IMR-90 (cell line): ENCODE measurements around the gene THRAP3. TPM values are rescaled to one million over a fixed set of nuclear protein-coding genes. Genes with fewer than 3 reads are reported as not detected.

ENCODE experiments used
- ATAC-seq: fragments of 200-7000 bp; cut with Tn5 transposase; 2 replicates; pipeline ENCODE4 v1.9.1; 2020; ENCODE audit warnings: low read depth, mild to moderate bottlenecking, moderate library complexity
- BruUV-seq: library from RNA; stranded (reverse); fragments of 400-500 nt; replicated peaks from 2 replicates; lab custom pipeline; 2021; lab: Mats Ljungman, UMichigan
- CTCF ChIA-PET: fragments of 300-600 bp; formaldehyde crosslinking; extraction: SDS; loops from one replicate; lab custom pipeline; 2021; ENCODE audit warnings: antibody characterized with exemption; lab: Yijun Ruan, JAX
- POLR2A ChIA-PET: fragments of 300-600 bp; sonication (Branson Sonifier 250); formaldehyde crosslinking; loops from one replicate; lab custom pipeline; 2022; ENCODE audit warnings: antibody characterized with exemption; ENCODE audit not compliant: unreplicated experiment; lab: Charles Lee
- DNase-seq: peaks from one replicate; pipeline ENCODE4 v3.0.0; 2013
- H2AFZ ChIP-seq: replicated peaks from 2 replicates; pipeline ENCODE3; 2013; ENCODE audit warnings: low read length, mild to moderate bottlenecking; ENCODE audit not compliant: poor library complexity
- H2AK5ac ChIP-seq: 2 replicates; pipeline ENCODE4 v1.6.1; 2013; ENCODE audit warnings: low read depth, low read length, inconsistent platforms
- H2AK9ac ChIP-seq: replicated peaks from 2 replicates; pipeline ENCODE3; 2013; ENCODE audit warnings: mild to moderate bottlenecking, low read depth, low read length, moderate library complexity; ENCODE audit not compliant: poor library complexity
- H2BK120ac ChIP-seq: 2 replicates; pipeline ENCODE4 v1.6.1; 2013; ENCODE audit warnings: low read depth, low read length, inconsistent platforms
- H2BK15ac ChIP-seq: 3 replicates; pipeline ENCODE4 v1.6.1; 2013; ENCODE audit warnings: low read depth, low read length, inconsistent platforms
- H2BK20ac ChIP-seq: 2 replicates; pipeline ENCODE4 v1.6.1; 2013; ENCODE audit warnings: low read depth, mild to moderate bottlenecking, inconsistent platforms, low read length, moderate library complexity
- H2BK5ac ChIP-seq: 2 replicates; pipeline ENCODE4 v1.6.1; 2013; ENCODE audit warnings: mild to moderate bottlenecking, low read depth, low read length, inconsistent platforms; ENCODE audit not compliant: poor library complexity, severe bottlenecking
- H3K14ac ChIP-seq: replicated peaks from 2 replicates; pipeline ENCODE4 v1.6.1; 2013; ENCODE audit warnings: low read depth, low read length, inconsistent platforms
- H3K18ac ChIP-seq: 2 replicates; pipeline ENCODE4 v1.6.1; 2013; ENCODE audit warnings: low read depth, low read length, control low read depth
- H3K23ac ChIP-seq: 2 replicates; pipeline ENCODE4 v1.6.1; 2013; ENCODE audit warnings: low read depth, low read length, inconsistent platforms
- H3K27ac ChIP-seq: 2 replicates; pipeline ENCODE4 v1.5.1; 2013; ENCODE audit warnings: mild to moderate bottlenecking, control low read depth, low read length; ENCODE audit not compliant: insufficient read depth
- H3K27me3 ChIP-seq: 2 replicates; pipeline ENCODE4 v1.6.1; 2013; ENCODE audit warnings: low read length; ENCODE audit not compliant: control insufficient read depth, insufficient read depth
- H3K36me3 ChIP-seq: 2 replicates; pipeline ENCODE4 v1.6.1; 2013; ENCODE audit warnings: low read length, mixed read lengths; ENCODE audit not compliant: control insufficient read depth, insufficient read depth
- H3K4ac ChIP-seq: 2 replicates; pipeline ENCODE4 v1.6.1; 2013; ENCODE audit warnings: low read depth, low read length, inconsistent platforms
- H3K4me1 ChIP-seq: 2 replicates; pipeline ENCODE4 v1.6.1; 2013; ENCODE audit warnings: low read length, mixed read lengths; ENCODE audit not compliant: control insufficient read depth, insufficient read depth
- H3K4me2 ChIP-seq: 2 replicates; pipeline ENCODE4 v1.6.1; 2013; ENCODE audit warnings: low read depth, mild to moderate bottlenecking, control low read depth, low read length, moderate library complexity
- H3K4me3 ChIP-seq: 2 replicates; pipeline ENCODE4 v1.5.1; 2013; ENCODE audit warnings: low read depth, mild to moderate bottlenecking, control low read depth, low read length, moderate library complexity; ENCODE audit not compliant: insufficient read depth
- H3K56ac ChIP-seq: 2 replicates; pipeline ENCODE4 v1.6.1; 2013; ENCODE audit warnings: low read length, inconsistent platforms; ENCODE audit not compliant: insufficient read depth; ENCODE audit errors: extremely low read depth
- H3K79me1 ChIP-seq, 2 experiments: 2 replicates each; pipeline ENCODE4 v1.6.1; 2013; ENCODE audit warnings: low read length in 2 of 2, inconsistent platforms in 1 of 2, low read depth in 1 of 2
- H3K9ac ChIP-seq: 2 replicates; pipeline ENCODE4 v1.6.1; 2013; ENCODE audit warnings: low read depth, low read length, control low read depth
- H3K9me1 ChIP-seq: 2 replicates; pipeline ENCODE4 v1.6.1; 2013; ENCODE audit warnings: low read length, inconsistent platforms; ENCODE audit not compliant: insufficient read depth
- H3K9me3 ChIP-seq: 2 replicates; pipeline ENCODE4 v1.6.1; 2013; ENCODE audit warnings: low read length; ENCODE audit not compliant: control insufficient read depth, insufficient read depth
- H4K20me1 ChIP-seq: 2 replicates; pipeline ENCODE4 v1.6.1; 2013; ENCODE audit warnings: low read length, inconsistent platforms; ENCODE audit not compliant: insufficient read depth
- H4K5ac ChIP-seq: 2 replicates; pipeline ENCODE4 v1.6.1; 2013; ENCODE audit warnings: mild to moderate bottlenecking, low read depth, low read length, control low read depth
- H4K8ac ChIP-seq, 2 experiments: 2 replicates each; pipeline ENCODE4 v1.6.1; 2013; ENCODE audit warnings: low read depth in 2 of 2, low read length in 2 of 2, control low read depth in 1 of 2, inconsistent platforms in 1 of 2
- H4K91ac ChIP-seq: 2 replicates; pipeline ENCODE4 v1.6.1; 2013; ENCODE audit warnings: low read depth, low read length, inconsistent platforms; ENCODE audit not compliant: insufficient read depth
- BHLHE40 ChIP-seq: fragments of 150-350 bp; IDR thresholded peaks from 2 replicates; pipeline ENCODE4 v1.6.1; 2016; ENCODE audit warnings: mild to moderate bottlenecking, low read depth, low read length
- CEBPB ChIP-seq: IDR thresholded peaks from 2 replicates; pipeline ENCODE4 v1.6.1; 2012; ENCODE audit warnings: low read depth, low read length, improper control_type of control experiment
- CHD1 ChIP-seq: IDR thresholded peaks from 2 replicates; pipeline ENCODE4 v1.6.1; 2012; ENCODE audit warnings: low read depth, low read length, improper control_type of control experiment
- CTCF ChIP-seq: conservative IDR thresholded peaks from 2 replicates; pipeline ENCODE4 v1.5.1; 2012; ENCODE audit warnings: mild to moderate bottlenecking, low read depth, low read length, improper control_type of control experiment
- ELK1 ChIP-seq: fragments of 150-350 bp; IDR thresholded peaks from 2 replicates; pipeline ENCODE4 v1.6.1; 2016; ENCODE audit warnings: low read depth, mild to moderate bottlenecking, low read length, moderate library complexity, borderline replicate concordance
- FOS ChIP-seq: fragments of 150-350 bp; IDR thresholded peaks from 2 replicates; pipeline ENCODE4 v1.6.1; 2016; ENCODE audit warnings: low read depth, low read length
- MAFK ChIP-seq: IDR thresholded peaks from 2 replicates; pipeline ENCODE4 v1.6.1; 2012; ENCODE audit warnings: low read depth, low read length, improper control_type of control experiment
- MAZ ChIP-seq: IDR thresholded peaks from 2 replicates; pipeline ENCODE4 v1.6.1; 2012; ENCODE audit warnings: low read depth, mild to moderate bottlenecking, low read length, improper control_type of control experiment, moderate library complexity, borderline replicate concordance
- MXI1 ChIP-seq: IDR thresholded peaks from 2 replicates; pipeline ENCODE4 v1.6.1; 2012; ENCODE audit warnings: low read depth, mild to moderate bottlenecking, low read length, moderate library complexity, borderline replicate concordance
- NFE2L2 ChIP-seq: fragments of 150-350 bp; IDR thresholded peaks from 2 replicates; pipeline ENCODE4 v1.6.1; 2016; ENCODE audit warnings: low read depth, mild to moderate bottlenecking, low read length
- POLR2A ChIP-seq: IDR thresholded peaks from 2 replicates; pipeline ENCODE4 v1.6.1; 2012; ENCODE audit warnings: mild to moderate bottlenecking, low read depth, low read length
- RAD21 ChIP-seq: IDR thresholded peaks from 2 replicates; pipeline ENCODE4 v1.6.1; 2012; ENCODE audit warnings: low read length, improper control_type of control experiment
- RCOR1 ChIP-seq: IDR thresholded peaks from 2 replicates; pipeline ENCODE4 v1.6.1; 2012; ENCODE audit warnings: mild to moderate bottlenecking, low read length, improper control_type of control experiment; ENCODE audit not compliant: insufficient replicate concordance
- RFX5 ChIP-seq: IDR thresholded peaks from 2 replicates; pipeline ENCODE4 v1.8.0; 2012; ENCODE audit warnings: low read depth, mild to moderate bottlenecking, low read length, moderate library complexity
- SMC3 ChIP-seq: fragments of 150-350 bp; IDR thresholded peaks from 2 replicates; pipeline ENCODE4 v1.6.1; 2016; ENCODE audit warnings: low read depth, mild to moderate bottlenecking, antibody characterized with exemption, low read length, moderate library complexity
- WGBS, 2 experiments: methylation state at CpG; one replicate each; pipeline versions ENCODE4 v1.1.5 to v1.1.7; 2013; ENCODE audit warnings: missing lambda C conversion rate in 2 of 2; ENCODE audit not compliant: insufficient read length in 1 of 2; ENCODE audit errors: extremely low coverage in 2 of 2; 5-methylcytosine and 5-hydroxymethylcytosine counted together
- dilution Hi-C: fragments of 300-500 bp; cut with HindIII; formaldehyde crosslinking; loops from one replicate; pipeline ENCODE4 v1.14.3; 2018; ENCODE audit warnings: low sequenced_read_pairs; ENCODE audit not compliant: unreplicated experiment
- in situ Hi-C: fragments of 300-500 bp; cut with MboI; formaldehyde crosslinking; loops from 3 replicates; pipeline ENCODE4 v1.14.3; 2019; ENCODE audit warnings: low sequenced_read_pairs, inconsistent platforms, mixed read lengths
- intact Hi-C: fragments of 100-400 bp; cut with micrococcal nuclease; formaldehyde crosslinking; loops from 2 replicates; pipeline ENCODE4 v1.10.0; 2022
- polyA plus RNA-seq, 3 experiments: library from polyadenylated mRNA; depleted of rRNA; stranded (reverse); fragments of >200 nt; gene quantifications; 2 replicates each; pipeline ENCODE4 v1.2.3, GENCODE V29; 2012; ENCODE audit warnings: low replicate concordance in 1 of 3
- total RNA-seq: library from RNA; depleted of rRNA; stranded (reverse); fragments of >200 nt; gene quantifications from 2 replicates; pipeline ENCODE4 v1.2.3, GENCODE V29; 2012
- TF ChIP-seq, protein P1 (sequence below): fragments of 150-350 bp; IDR thresholded peaks from 2 replicates; pipeline ENCODE4 v1.6.1; 2017; ENCODE audit warnings: mild to moderate bottlenecking, antibody characterized with exemption, low read length, low read depth

The THRAP3 gene
- total and polyA plus RNA-seq, 2 of the 4 experiments (the other 2 are of a cell fraction), result 60.6 to 66.5 TPM

DNA sequence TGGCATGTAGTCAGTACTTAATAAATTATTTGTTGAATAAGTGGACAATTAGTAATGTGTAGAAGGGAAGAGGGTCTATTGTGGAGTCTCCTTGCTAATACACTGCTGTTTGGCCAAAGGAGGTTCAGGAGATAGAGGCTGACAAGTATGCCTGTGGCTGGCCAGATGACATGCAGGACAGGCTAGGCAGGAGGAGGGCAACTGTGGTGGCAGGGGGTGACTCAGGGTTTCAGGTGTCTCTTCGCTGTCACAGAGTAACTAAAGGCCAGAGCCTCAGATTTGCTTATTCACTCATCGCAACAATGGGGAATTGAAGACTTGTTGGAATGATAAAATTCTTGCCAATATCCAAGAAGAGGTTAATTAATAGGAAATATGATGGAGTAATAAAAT is 33.1 kb downstream of the THRAP3 start:
- in situ Hi-C loops (no loop called here), dilution Hi-C loops (no loop called here), intact Hi-C loops (no loop called here)
- no TSS peak for BruUV-seq
- no peak overlapping the region for H3K4me2 ChIP-seq
- H3K18ac ChIP-seq, result no peak overlapping the region
- H3K23ac ChIP-seq, result no peak overlapping the region
- no peaks in the 10 kb centered on the region for H3K9me3 ChIP-seq
- H4K8ac ChIP-seq, result no peak overlapping the region
- no peak overlapping the region for H3K4ac ChIP-seq
- no peak overlapping the region for H2BK15ac ChIP-seq
- H3K36me3 ChIP-seq, result peaks cover 5% of the 10 kb centered on the region
- ChIA-PET POLR2A (no interaction called here), CTCF (no interaction called here)
- H4K20me1 ChIP-seq, result peaks cover 75% of the 10 kb centered on the region
- H3K4me3 ChIP-seq, result no peak overlapping the region
- peak overlapping the region; percentile 13 for H2BK5ac ChIP-seq
- peaks cover 15% of the 10 kb centered on the region; the same call in 1 of the 2 replicates for H3K9me1 ChIP-seq
- H2BK120ac ChIP-seq, result no peak overlapping the region
- H2AFZ ChIP-seq, result no peak overlapping the region
- TF ChIP-seq CHD1 (no peak), POLR2A (no peak), RAD21 (no peak), RCOR1 (no peak), NFE2L2 (no peak), SMC3 (no peak), MXI1 (no peak), BHLHE40 (no peak), FOS (no peak), CTCF (no peak), MAFK (no peak), RFX5 (no peak), ELK1 (no peak), CEBPB (no peak), MAZ (no peak)
- TF ChIP-seq, protein P1, sequence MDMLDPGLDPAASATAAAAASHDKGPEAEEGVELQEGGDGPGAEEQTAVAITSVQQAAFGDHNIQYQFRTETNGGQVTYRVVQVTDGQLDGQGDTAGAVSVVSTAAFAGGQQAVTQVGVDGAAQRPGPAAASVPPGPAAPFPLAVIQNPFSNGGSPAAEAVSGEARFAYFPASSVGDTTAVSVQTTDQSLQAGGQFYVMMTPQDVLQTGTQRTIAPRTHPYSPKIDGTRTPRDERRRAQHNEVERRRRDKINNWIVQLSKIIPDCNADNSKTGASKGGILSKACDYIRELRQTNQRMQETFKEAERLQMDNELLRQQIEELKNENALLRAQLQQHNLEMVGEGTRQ, result no peak
- no peak overlapping the region for H2BK20ac ChIP-seq
- no peaks in the 10 kb centered on the region for H3K27me3 ChIP-seq
- H3K56ac ChIP-seq, result no peak overlapping the region
- no peak overlapping the region for H4K91ac ChIP-seq
- peaks cover 12% of the 10 kb centered on the region for H3K4me1 ChIP-seq
- H4K5ac ChIP-seq, result no peak overlapping the region
- 93% methylated on average over 2 of the region's 2 CpGs; no CpG with 5 or more reads in 1 of the 2 experiments for WGBS, 2 experiments
- no peak overlapping the region for H3K9ac ChIP-seq
- H2AK9ac ChIP-seq, result no peak overlapping the region
- H3K14ac ChIP-seq, result no peak overlapping the region
- H3K79me1 ChIP-seq, result peaks cover 11 to 69% of the 10 kb centered on the region in 2 experiments; a peak in 3 of 4 replicates
- DNase-seq, result no peak
- ATAC-seq, result no peak
- no peak overlapping the region for H2AK5ac ChIP-seq
- no peak overlapping the region for H3K27ac ChIP-seq
